Calu3 (cell line): Measurements from ENCODE around the gene SMAD9. TPM values are rescaled to one million over a fixed set of nuclear protein-coding genes. Genes with fewer than 3 reads are reported as not detected.
"Not testable (repeated sequence)": the region's sequence is repeated elsewhere in the genome, so short reads cannot be mapped to it uniquely, and the experiment has no call there.

Source experiments
- BruUV-seq: library from RNA; stranded (reverse); fragments of 400-500 nt; replicated peaks from 2 replicates; lab custom pipeline; 2021; lab: Mats Ljungman, UMichigan
- CTCF ChIA-PET: fragments of 300-600 bp; sonication (Branson Sonifier 250); formaldehyde crosslinking; loops from one replicate; lab custom pipeline; 2022; ENCODE audit warnings: antibody characterized with exemption; lab: Charles Lee
- DNase-seq: peaks from one replicate; pipeline ENCODE4 v3.0.0; 2022
- H3K27ac Mint-ChIP-seq: one replicate; pipeline ENCODE4 v1.8.0; 2022; ENCODE audit warnings: mixed read lengths; ENCODE audit not compliant: unreplicated experiment
- H3K27me3 Mint-ChIP-seq: one replicate; pipeline ENCODE4 v1.8.0; 2022; ENCODE audit warnings: mixed read lengths; ENCODE audit not compliant: unreplicated experiment
- H3K36me3 Mint-ChIP-seq: one replicate; pipeline ENCODE4 v1.8.0; 2022; ENCODE audit warnings: mild to moderate bottlenecking, moderate library complexity, mixed read lengths; ENCODE audit not compliant: insufficient read depth, unreplicated experiment
- H3K4me1 Mint-ChIP-seq: one replicate; pipeline ENCODE4 v1.8.0; 2022; ENCODE audit warnings: mild to moderate bottlenecking, low read depth, mixed read lengths; ENCODE audit not compliant: unreplicated experiment
- H3K4me3 Mint-ChIP-seq: one replicate; pipeline ENCODE4 v1.8.0; 2022; ENCODE audit warnings: mild to moderate bottlenecking, low read depth, moderate library complexity, mixed read lengths; ENCODE audit not compliant: unreplicated experiment
- H3K9me3 Mint-ChIP-seq: one replicate; pipeline ENCODE4 v1.8.0; 2022; ENCODE audit warnings: low read depth, mixed read lengths; ENCODE audit not compliant: unreplicated experiment
- CTCF ChIP-seq: fragments of 200-600 bp; IDR thresholded peaks from one replicate; pipeline ENCODE4 v1.8.0; 2022; ENCODE audit warnings: antibody characterized with exemption; ENCODE audit not compliant: unreplicated experiment
- intact Hi-C: fragments of 100-400 bp; cut with micrococcal nuclease; formaldehyde crosslinking; loops from one replicate; pipeline ENCODE4 v1.10.0; 2022; ENCODE audit not compliant: unreplicated experiment
- total RNA-seq: library from RNA; stranded (reverse); gene quantifications from 2 replicates; pipeline ENCODE4 v1.2.3, GENCODE V29; 2022

Gene SMAD9
- total RNA-seq, 1 experiment from 2014 or later, result 1.8 TPM

- no peak for TF ChIP-seq CTCF
- H3K4me1 Mint-ChIP-seq, result peaks cover 13% of the 10 kb centered on the region
- CTCF ChIA-PET, result no interaction called here
- BruUV-seq, result no TSS peak
- no peak overlapping the region for H3K4me3 Mint-ChIP-seq
- intact Hi-C loops, result no loop called here
- no peaks in the 10 kb centered on the region for H3K27me3 Mint-ChIP-seq
- H3K36me3 Mint-ChIP-seq, result no peaks in the 10 kb centered on the region
- DNase-seq, result no peak
- no peak overlapping the region for H3K27ac Mint-ChIP-seq
- H3K9me3 Mint-ChIP-seq, result no peaks in the 10 kb centered on the region
Observed at GRCh38 chr13:36887758-36888521, 32.1 kb downstream of the SMAD9 start.

- no peak for DNase-seq
- Mint-ChIP-seq H3K36me3 (no peaks in the 10 kb centered on the region), H3K4me3 (no peak overlapping the region), H3K27ac (no peak overlapping the region), H3K9me3 (no peaks in the 10 kb centered on the region), H3K4me1 (peaks cover 14% of the 10 kb centered on the region), H3K27me3 (no peaks in the 10 kb centered on the region)
- BruUV-seq, result no TSS peak
- TF ChIP-seq CTCF, result no peak
- CTCF ChIA-PET, result no interaction called here
- intact Hi-C loops, result no loop called here
Observed at GRCh38 chr13:36885901-36886300, 34.1 kb downstream of the SMAD9 start.

GRCh38 chr13:36884235-36884634 lies 35.8 kb downstream of the SMAD9 start:
- no peaks in the 10 kb centered on the region for H3K36me3 Mint-ChIP-seq
- CTCF ChIA-PET, result no interaction called here
- no TSS peak for BruUV-seq
- DNase-seq, result no peak
- H3K9me3 Mint-ChIP-seq, result no peaks in the 10 kb centered on the region
- H3K27ac Mint-ChIP-seq, result no peak overlapping the region
- intact Hi-C loops, result no loop called here
- H3K4me1 Mint-ChIP-seq, result peaks cover 16% of the 10 kb centered on the region
- H3K4me3 Mint-ChIP-seq, result no peak overlapping the region
- H3K27me3 Mint-ChIP-seq, result no peaks in the 10 kb centered on the region
- TF ChIP-seq CTCF, result no peak

- intact Hi-C loops, result no loop called here
- no TSS peak for BruUV-seq
- H3K36me3 Mint-ChIP-seq, result no peaks in the 10 kb centered on the region
- H3K27ac Mint-ChIP-seq, result no peak overlapping the region
- H3K4me1 Mint-ChIP-seq, result peaks cover 16% of the 10 kb centered on the region
- no peak overlapping the region for H3K4me3 Mint-ChIP-seq
- CTCF ChIA-PET, result no interaction called here
- no peaks in the 10 kb centered on the region for H3K9me3 Mint-ChIP-seq
- TF ChIP-seq CTCF, result no peak
- no peak for DNase-seq
- H3K27me3 Mint-ChIP-seq, result no peaks in the 10 kb centered on the region
Observed at GRCh38 chr13:36883824-36884223, 36.2 kb downstream of the SMAD9 start.

GRCh38 chr13:36883392-36883791 lies 36.6 kb downstream of the SMAD9 start:
- Mint-ChIP-seq H3K27ac (peak overlapping the region; percentile 63), H3K4me1 (peaks cover 16% of the 10 kb centered on the region), H3K4me3 (peak overlapping the region; percentile 18)
- DNase-seq, result peak; percentile 7
- CTCF ChIA-PET, BruUV-seq, H3K36me3 Mint-ChIP-seq, intact Hi-C loops, H3K9me3 Mint-ChIP-seq, H3K27me3 Mint-ChIP-seq: not testable (repeated sequence)
